ENCODE data around the gene DMD.
"Not testable (repeated sequence)": the region's sequence is repeated elsewhere in the genome, so short reads cannot be mapped to it uniquely, and the experiment has no call there.

DMD gene

GRCh38 chrX:32571579-32571978 lies 639.8 kb downstream of the DMD start:
- no peak overlapping the region for H3K27ac ChIP-seq
- TF ChIP-seq ZFX (IDR thresholded peaks at IDR 0.05) (no peak), CTCF (conservative IDR thresholded peaks at IDR 0.05) (no peak)

GRCh38 chrX:32562261-32562660 lies 649.1 kb downstream of the DMD start:
- H3K27ac ChIP-seq: no peak overlapping the region
- no peak for TF ChIP-seq CTCF (conservative IDR thresholded peaks at IDR 0.05)
- no peak for TF ChIP-seq ZFX (IDR thresholded peaks at IDR 0.05)

GRCh38 chrX:32545101-32545500 lies 666.2 kb downstream of the DMD start:
- no peak overlapping the region for H3K27ac ChIP-seq
- TF ChIP-seq ZFX (IDR thresholded peaks at IDR 0.05) (no peak), CTCF (conservative IDR thresholded peaks at IDR 0.05) (no peak)

- no peak overlapping the region for H3K27ac ChIP-seq
Observed at GRCh38 chrX:32538554-32538953, 672.8 kb downstream of the DMD start.

GRCh38 chrX:32533848-32534247 lies 677.5 kb downstream of the DMD start:
- H3K27ac ChIP-seq: no peak overlapping the region
- TF ChIP-seq ZFX (IDR thresholded peaks at IDR 0.05): no peak
- no peak for TF ChIP-seq CTCF (conservative IDR thresholded peaks at IDR 0.05)

More at GRCh38 chrX:32538554-32538953, 672.8 kb downstream of the DMD start:
- no peak for TF ChIP-seq CTCF (conservative IDR thresholded peaks at IDR 0.05)
- no peak for TF ChIP-seq ZFX (IDR thresholded peaks at IDR 0.05)

- no peak for TF ChIP-seq CTCF (conservative IDR thresholded peaks at IDR 0.05)
- TF ChIP-seq ZFX (IDR thresholded peaks at IDR 0.05): no peak
- H3K27ac ChIP-seq: no peak overlapping the region
Observed at GRCh38 chrX:32532262-32532661, 679.1 kb downstream of the DMD start.

GRCh38 chrX:32530802-32531403 lies 680.4 kb downstream of the DMD start:
- H3K27ac ChIP-seq: no peak overlapping the region
- TF ChIP-seq CTCF (conservative IDR thresholded peaks at IDR 0.05) (peak; percentile 70), ZFX (IDR thresholded peaks at IDR 0.05) (no peak)

- H3K27ac ChIP-seq: not testable (repeated sequence)
Observed at GRCh38 chrX:32528451-32528850, 682.9 kb downstream of the DMD start.

All from C4-2B (cell line).